ENCODE results near the gene ELL2. TPM values are rescaled to one million over a fixed set of nuclear protein-coding genes. Genes with fewer than 3 reads are reported as not detected.
A peak's percentile ranks its signal among the peaks of the same experiment; 100 is the strongest.
"Not testable (repeated sequence)": the region's sequence is repeated elsewhere in the genome, so short reads cannot be mapped to it uniquely, and the experiment has no call there.

Gene ELL2
- total RNA-seq, 1 donor from 2014 or later: 135 TPM

DNA sequence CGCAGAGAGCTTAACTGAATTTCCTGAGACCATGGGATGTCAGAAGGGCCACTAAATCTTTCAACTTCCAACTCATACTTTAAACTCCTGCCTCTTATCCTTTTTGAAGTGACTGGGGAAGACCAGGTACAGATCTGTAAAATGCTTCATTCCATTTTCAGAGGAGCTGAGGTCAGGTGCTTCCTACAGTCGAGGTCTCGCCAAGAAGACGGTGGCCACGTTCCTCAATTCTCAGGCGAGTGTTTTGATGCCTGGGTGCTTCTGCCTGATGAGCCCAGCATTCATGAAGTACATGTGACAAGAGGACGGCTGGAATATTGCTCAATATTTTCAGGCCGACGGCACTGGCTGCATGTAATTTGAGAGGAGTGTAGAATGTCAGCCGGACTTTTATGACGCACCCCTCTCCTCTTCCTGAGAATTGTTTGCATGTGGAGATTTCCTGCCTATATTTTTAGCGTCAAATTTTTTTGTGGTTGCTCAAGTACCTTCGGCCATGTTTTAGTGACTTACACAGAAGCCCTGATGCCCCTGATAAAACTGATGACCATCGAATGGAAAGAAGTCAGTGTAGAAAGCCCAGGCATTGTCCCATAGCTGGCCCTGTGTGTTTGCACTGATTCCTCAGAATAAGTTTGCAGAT lies 100.3 kb downstream of the ELL2 start:
- peak overlapping the region; percentile 73 for H3K27ac Mint-ChIP-seq
- H3K9me3 Mint-ChIP-seq: no peaks in the 10 kb centered on the region
- no peaks in the 10 kb centered on the region for H3K27me3 Mint-ChIP-seq (ENCODE audit: low read depth)
- no peak for DNase-seq (ENCODE audit: low spot score)
- intact Hi-C loops (cut with micrococcal nuclease): loop anchor here (1.0 to 5.0 kb wide), 3 partner anchors 67 to 801 kb away; partner anchors contain the start of gene CAST
- peak overlapping the region; percentile 49 for H3K4me3 Mint-ChIP-seq (ENCODE audit: low read depth)
- peaks cover 63% of the 10 kb centered on the region for H3K4me1 Mint-ChIP-seq (ENCODE audit: low read depth)
- H3K36me3 Mint-ChIP-seq (ENCODE audit: low read depth): no peaks in the 10 kb centered on the region

- Mint-ChIP-seq H3K36me3 (ENCODE audit: low read depth) (no peaks in the 10 kb centered on the region), H3K27ac (peak overlapping the region; percentile 80), H3K9me3 (no peaks in the 10 kb centered on the region), H3K27me3 (ENCODE audit: low read depth) (no peaks in the 10 kb centered on the region), H3K4me1 (ENCODE audit: low read depth) (peaks cover 56% of the 10 kb centered on the region), H3K4me3 (ENCODE audit: low read depth) (no peak overlapping the region)
- intact Hi-C loops (cut with micrococcal nuclease): loop anchor here (1.0 to 5.0 kb wide), 7 partner anchors 11 to 803 kb away; partner anchors contain the start of genes CAST and ELL2
- DNase-seq (ENCODE audit: low spot score): no peak
These were observed 102.0 kb downstream of the ELL2 start for GRCh38 chr5:95859661-95860060.

GRCh38 chr5:95858661-95859595 lies 102.7 kb downstream of the ELL2 start:
- Mint-ChIP-seq H3K27me3 (ENCODE audit: low read depth) (no peaks in the 10 kb centered on the region), H3K4me3 (ENCODE audit: low read depth) (peak overlapping the region; percentile 38), H3K4me1 (ENCODE audit: low read depth) (peaks cover 52% of the 10 kb centered on the region), H3K27ac (peak overlapping the region; percentile 80), H3K36me3 (ENCODE audit: low read depth) (no peaks in the 10 kb centered on the region), H3K9me3 (no peaks in the 10 kb centered on the region)
- intact Hi-C loops (cut with micrococcal nuclease): loop anchor here (1.0 to 2.0 kb wide), 6 partner anchors 11 to 742 kb away; partner anchors contain the start of gene ELL2
- peak; percentile 84 for DNase-seq (ENCODE audit: low spot score)

DNA sequence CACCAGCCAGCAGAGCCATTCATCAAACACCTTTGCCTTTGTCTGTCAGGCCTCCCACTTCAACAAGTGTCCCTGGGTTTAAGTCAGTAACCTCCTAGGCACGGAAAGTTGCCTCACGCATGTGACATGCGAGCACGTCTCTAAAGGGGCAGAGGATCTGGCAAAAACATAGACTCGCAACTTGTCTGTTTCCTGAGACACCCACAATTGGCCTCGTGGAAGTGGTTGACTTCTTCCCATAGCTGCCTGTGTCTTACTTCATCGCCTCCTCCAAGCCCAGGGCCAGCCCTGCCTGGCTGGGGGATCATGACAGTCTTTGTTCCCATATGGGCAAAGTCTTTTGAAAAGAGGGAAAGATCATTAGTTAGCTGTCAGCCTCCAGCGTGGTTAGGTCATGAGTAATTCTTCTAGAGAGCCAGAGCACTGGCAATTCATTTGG lies 103.6 kb downstream of the ELL2 start:
- no peaks in the 10 kb centered on the region for H3K9me3 Mint-ChIP-seq
- H3K36me3 Mint-ChIP-seq (ENCODE audit: low read depth): no peaks in the 10 kb centered on the region
- H3K4me3 Mint-ChIP-seq (ENCODE audit: low read depth): no peak overlapping the region
- peaks cover 47% of the 10 kb centered on the region for H3K4me1 Mint-ChIP-seq (ENCODE audit: low read depth)
- H3K27ac Mint-ChIP-seq: no peak overlapping the region
- intact Hi-C loops (cut with micrococcal nuclease): loop anchor here (1.0 to 2.0 kb wide), 4 partner anchors 478 to 743 kb away; no protein-coding TSS in a partner anchor
- no peak for DNase-seq (ENCODE audit: low spot score)
- no peaks in the 10 kb centered on the region for H3K27me3 Mint-ChIP-seq (ENCODE audit: low read depth)

DNA sequence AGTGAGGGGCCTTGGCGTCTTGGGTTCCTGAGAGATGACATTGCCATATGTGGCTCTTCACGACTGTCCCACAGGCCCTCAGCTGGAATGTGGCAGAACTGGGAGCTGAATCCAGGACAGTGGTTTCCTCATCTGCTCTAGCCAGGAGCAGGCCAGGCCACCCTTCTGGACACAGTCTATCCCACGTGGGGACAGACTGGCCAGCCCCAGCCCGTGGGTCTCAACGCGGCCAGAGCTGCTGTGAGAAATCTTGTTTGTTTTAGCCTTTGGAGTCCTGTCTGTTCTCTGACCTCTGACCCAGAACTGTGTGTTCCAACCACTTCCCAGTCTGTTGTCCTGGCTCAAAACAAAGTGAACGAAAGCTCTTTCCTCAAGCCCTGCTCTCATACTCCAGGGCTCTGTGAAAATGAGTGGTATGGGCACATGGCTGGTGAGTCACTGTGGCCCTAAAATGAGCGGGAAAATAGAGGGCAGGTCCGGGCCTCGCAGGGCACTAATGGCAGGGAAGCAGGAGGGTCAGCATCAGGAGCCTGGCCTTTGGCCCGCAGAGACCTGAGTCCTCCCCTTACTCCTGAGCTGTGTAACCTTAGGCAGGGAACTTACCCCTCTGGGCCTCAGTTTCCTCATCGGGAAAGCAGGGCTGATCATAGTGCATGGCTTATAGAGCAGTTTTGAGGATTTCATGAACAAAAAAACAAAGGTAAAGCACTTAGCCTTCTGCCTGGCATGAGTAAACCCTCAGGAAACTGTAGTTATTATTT lies 104.3 kb downstream of the ELL2 start:
- Mint-ChIP-seq H3K36me3 (ENCODE audit: low read depth) (no peaks in the 10 kb centered on the region), H3K27ac (no peak overlapping the region), H3K9me3 (no peaks in the 10 kb centered on the region), H3K4me1 (ENCODE audit: low read depth) (peaks cover 40% of the 10 kb centered on the region), H3K27me3 (ENCODE audit: low read depth) (no peaks in the 10 kb centered on the region), H3K4me3 (ENCODE audit: low read depth) (no peak overlapping the region)
- no peak for DNase-seq (ENCODE audit: low spot score)
- intact Hi-C loops (cut with micrococcal nuclease): no loop called here

- Mint-ChIP-seq H3K27me3 (ENCODE audit: low read depth) (no peaks in the 10 kb centered on the region), H3K4me3 (ENCODE audit: low read depth) (no peak overlapping the region), H3K9me3 (no peaks in the 10 kb centered on the region), H3K27ac (no peak overlapping the region), H3K36me3 (ENCODE audit: low read depth) (no peaks in the 10 kb centered on the region), H3K4me1 (ENCODE audit: low read depth) (peaks cover 32% of the 10 kb centered on the region)
- DNase-seq (ENCODE audit: low spot score): no peak
- intact Hi-C loops (cut with micrococcal nuclease): no loop called here
These were observed 105.1 kb downstream of the ELL2 start for GRCh38 chr5:95856501-95856981.

GRCh38 chr5:95853490-95853889 lies 108.2 kb downstream of the ELL2 start:
- intact Hi-C loops (cut with micrococcal nuclease): no loop called here
- no peak overlapping the region for H3K4me3 Mint-ChIP-seq (ENCODE audit: low read depth)
- DNase-seq (ENCODE audit: low spot score): no peak
- H3K36me3 Mint-ChIP-seq (ENCODE audit: low read depth): no peaks in the 10 kb centered on the region
- peaks cover 9% of the 10 kb centered on the region for H3K4me1 Mint-ChIP-seq (ENCODE audit: low read depth)
- peaks cover 2% of the 10 kb centered on the region for H3K27me3 Mint-ChIP-seq (ENCODE audit: low read depth)
- H3K9me3 Mint-ChIP-seq: no peaks in the 10 kb centered on the region
- H3K27ac Mint-ChIP-seq: no peak overlapping the region

DNA sequence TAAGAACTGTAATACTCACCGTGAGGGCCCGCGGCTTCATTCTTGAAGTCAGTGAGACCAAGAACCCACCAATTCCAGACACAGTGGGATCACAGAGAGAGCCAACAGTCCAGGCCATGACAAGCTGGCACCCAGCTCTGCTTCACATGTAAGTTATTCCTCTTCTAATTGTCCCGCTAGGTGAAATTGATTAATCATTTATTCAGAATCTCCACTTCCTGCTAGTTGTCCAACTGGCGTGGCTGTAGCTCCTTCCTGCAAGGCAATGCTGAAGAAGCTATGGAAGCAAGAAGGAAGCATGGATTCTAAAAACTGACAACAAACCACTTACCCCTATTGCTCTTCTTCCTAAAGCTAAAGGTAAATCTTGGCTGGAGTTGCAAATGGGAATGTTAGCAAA lies 109.1 kb downstream of the ELL2 start:
- Mint-ChIP-seq H3K4me1 (ENCODE audit: low read depth) (peaks cover 4% of the 10 kb centered on the region), H3K36me3 (ENCODE audit: low read depth) (no peaks in the 10 kb centered on the region), H3K9me3 (no peaks in the 10 kb centered on the region), H3K27me3 (ENCODE audit: low read depth) (peaks cover 6% of the 10 kb centered on the region), H3K27ac (no peak overlapping the region), H3K4me3 (ENCODE audit: low read depth) (no peak overlapping the region)
- intact Hi-C loops (cut with micrococcal nuclease): no loop called here
- DNase-seq (ENCODE audit: low spot score): no peak

- H3K27ac Mint-ChIP-seq; intact Hi-C loops (cut with micrococcal nuclease); H3K27me3 Mint-ChIP-seq (ENCODE audit: low read depth); H3K36me3 Mint-ChIP-seq (ENCODE audit: low read depth); H3K9me3 Mint-ChIP-seq; DNase-seq (ENCODE audit: low spot score); H3K4me3 Mint-ChIP-seq (ENCODE audit: low read depth); H3K4me1 Mint-ChIP-seq (ENCODE audit: low read depth): not testable (repeated sequence)
These were observed 110.5 kb downstream of the ELL2 start for GRCh38 chr5:95851141-95851540.

- intact Hi-C loops (cut with micrococcal nuclease): no loop called here
- no peak overlapping the region for H3K27ac Mint-ChIP-seq
- DNase-seq (ENCODE audit: low spot score): no peak
- peaks cover 6% of the 10 kb centered on the region for H3K4me1 Mint-ChIP-seq (ENCODE audit: low read depth)
- no peaks in the 10 kb centered on the region for H3K9me3 Mint-ChIP-seq
- no peaks in the 10 kb centered on the region for H3K36me3 Mint-ChIP-seq (ENCODE audit: low read depth)
- peaks cover 6% of the 10 kb centered on the region for H3K27me3 Mint-ChIP-seq (ENCODE audit: low read depth)
- no peak overlapping the region for H3K4me3 Mint-ChIP-seq (ENCODE audit: low read depth)
These were observed 111.2 kb downstream of the ELL2 start for GRCh38 chr5:95850391-95850894.

DNA sequence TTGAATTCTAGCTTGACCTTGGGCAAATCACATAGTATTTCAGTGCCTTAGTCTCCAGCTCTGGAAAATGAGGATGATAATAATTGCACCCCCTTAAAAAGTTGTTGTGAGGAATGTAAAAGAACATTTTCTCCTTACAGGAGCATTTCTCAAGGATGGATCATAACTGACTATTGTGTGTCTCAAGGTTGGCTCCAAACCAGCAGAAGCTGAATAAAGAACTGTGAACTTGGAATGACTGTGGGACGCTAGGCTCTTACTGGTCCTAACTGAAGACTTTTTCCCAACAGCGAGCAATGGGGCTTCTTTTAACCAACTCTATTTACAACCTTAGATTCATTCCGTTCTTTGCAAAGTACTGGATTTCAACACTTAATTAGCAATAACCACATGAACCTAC lies 113.0 kb downstream of the ELL2 start:
- intact Hi-C loops (cut with micrococcal nuclease): loop anchor here (5.0 kb wide), 1 partner anchor 881 kb away; no protein-coding TSS in a partner anchor
- no peak for DNase-seq (ENCODE audit: low spot score)
- Mint-ChIP-seq H3K9me3 (no peaks in the 10 kb centered on the region), H3K4me3 (ENCODE audit: low read depth) (no peak overlapping the region), H3K27ac (no peak overlapping the region), H3K4me1 (ENCODE audit: low read depth) (peaks cover 12% of the 10 kb centered on the region), H3K36me3 (ENCODE audit: low read depth) (no peaks in the 10 kb centered on the region), H3K27me3 (ENCODE audit: low read depth) (peaks cover 6% of the 10 kb centered on the region)

DNA sequence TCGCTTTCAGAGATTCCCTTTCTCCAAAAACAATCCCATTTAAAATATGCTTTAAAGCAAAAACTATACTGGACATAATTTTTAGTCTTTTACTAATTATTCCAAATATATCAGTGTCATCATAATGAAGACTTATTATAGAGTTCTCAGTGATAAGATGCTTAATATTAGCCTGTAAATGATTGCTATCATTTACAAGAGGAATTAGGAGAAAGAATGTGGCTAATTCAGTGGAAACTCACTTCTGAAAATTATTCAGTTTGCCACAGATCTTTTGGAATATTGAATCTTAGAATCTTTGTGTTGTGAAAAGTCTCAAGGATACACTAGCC lies 114.4 kb downstream of the ELL2 start:
- intact Hi-C loops (cut with micrococcal nuclease): loop anchor here (1.0 to 5.0 kb wide), 4 partner anchors 66 to 880 kb away; no protein-coding TSS in a partner anchor
- Mint-ChIP-seq H3K9me3 (no peaks in the 10 kb centered on the region), H3K27ac (no peak overlapping the region), H3K4me3 (ENCODE audit: low read depth) (no peak overlapping the region), H3K36me3 (ENCODE audit: low read depth) (no peaks in the 10 kb centered on the region), H3K4me1 (ENCODE audit: low read depth) (peaks cover 26% of the 10 kb centered on the region), H3K27me3 (ENCODE audit: low read depth) (peaks cover 6% of the 10 kb centered on the region)
- DNase-seq (ENCODE audit: low spot score): no peak

All from activated T-helper 2 cell treated with anti-CD3 and anti-CD28 coated beads, Interferon-gamma antibody, Interleukin-2, Interleukin-4, amounts not matched to agents 10 μg/mL and 5 μg/mL and 100 μg/mL, durations not matched to agents 14 hours and 24 hours and 36 hours (primary cell).